H1 (cell line): Measurements from ENCODE around the gene CUL4A. TPM values are rescaled to one million over a fixed set of nuclear protein-coding genes. Genes with fewer than 3 reads are reported as not detected.

Experiments
- CTCF ChIA-PET: fragments of 300-600 bp; sonication (Branson Sonifier 250); formaldehyde crosslinking; loops from one replicate; lab custom pipeline; 2021; ENCODE audit not compliant: partially characterized antibody; lab: Charles Lee
- POLR2A ChIA-PET: fragments of 300-600 bp; sonication (Branson Sonifier 250); formaldehyde crosslinking; loops from one replicate; lab custom pipeline; 2021; ENCODE audit warnings: inconsistent platforms; ENCODE audit not compliant: partially characterized antibody; lab: Charles Lee
- DNase-seq, 2 experiments: peaks; one replicate each; pipeline versions ENCODE4 v3.0.0 to v3.0.0-alpha.2; 2010 to 2022; ENCODE audit warnings: low spot score in 2 of 2, low read depth in 1 of 2, mixed read lengths in 1 of 2
- FAIRE-seq: peaks from 2 replicates; lab custom pipeline; 2011; peaks lifted over from hg19 to GRCh38; lab: Jason Lieb, UNC
- H2AFZ ChIP-seq: 2 replicates; pipeline ENCODE4 v1.8.1; 2012; ENCODE audit warnings: low read length, inconsistent platforms
- H2AK5ac ChIP-seq: 2 replicates; pipeline ENCODE4 v1.6.1; 2013; ENCODE audit warnings: low read depth, low read length
- H2BK120ac ChIP-seq: replicated peaks from 2 replicates; pipeline ENCODE3; 2013; ENCODE audit warnings: low read depth, low read length, inconsistent platforms
- H2BK12ac ChIP-seq: 2 replicates; pipeline ENCODE4 v1.6.1; 2013; ENCODE audit warnings: low read depth, low read length
- H2BK15ac ChIP-seq: 2 replicates; pipeline ENCODE4 v1.6.1; 2013; ENCODE audit warnings: low read length
- H2BK20ac ChIP-seq: 2 replicates; pipeline ENCODE4 v1.6.1; 2013; ENCODE audit warnings: low read length
- H2BK5ac ChIP-seq: 2 replicates; pipeline ENCODE4 v1.6.1; 2013; ENCODE audit warnings: low read depth, low read length
- H3K14ac ChIP-seq: 2 replicates; pipeline ENCODE4 v1.6.1; 2013; ENCODE audit warnings: inconsistent platforms; ENCODE audit not compliant: insufficient read length
- H3K18ac ChIP-seq: 2 replicates; pipeline ENCODE4 v1.6.1; 2013; ENCODE audit warnings: low read length; ENCODE audit errors: extremely low read depth
- H3K23ac ChIP-seq: 2 replicates; pipeline ENCODE4 v1.6.1; 2013; ENCODE audit warnings: inconsistent platforms; ENCODE audit not compliant: insufficient read length
- H3K23me2 ChIP-seq: 2 replicates; pipeline ENCODE4 v1.6.1; 2013; ENCODE audit warnings: low read depth, low read length
- H3K27ac ChIP-seq: 2 replicates; pipeline ENCODE4 v1.6.1; 2011; ENCODE audit warnings: low read depth, low read length, inconsistent platforms
- H3K27me3 ChIP-seq, 4 experiments: replicated peaks in 1 of 4; 1 replicate in 1 of 4; 2 replicates in 3 of 4; pipeline versions ENCODE4 v1.6.1 to v1.8.1; 2011 to 2013; ENCODE audit warnings: low read length in 3 of 4, mild to moderate bottlenecking in 3 of 4, inconsistent platforms in 2 of 4, mixed read lengths in 2 of 4, moderate library complexity in 1 of 4; ENCODE audit not compliant: control insufficient read depth in 3 of 4, insufficient read depth in 3 of 4; ENCODE audit errors: extremely low read depth in 1 of 4
- H3K36me3 ChIP-seq, 4 experiments: 2 replicates each; pipeline versions ENCODE4 v1.6.1 to v1.8.1; 2011 to 2013; ENCODE audit warnings: mild to moderate bottlenecking in 4 of 4, low read length in 3 of 4, moderate library complexity in 2 of 4, control low read depth in 1 of 4, inconsistent platforms in 1 of 4; ENCODE audit not compliant: insufficient read depth in 4 of 4, control insufficient read depth in 2 of 4
- H3K4ac ChIP-seq: replicated peaks from 2 replicates; pipeline ENCODE3; 2013; ENCODE audit warnings: low read length, low read depth, mixed read lengths, inconsistent platforms; ENCODE audit not compliant: insufficient read length
- H3K4me1 ChIP-seq, 4 experiments: replicated peaks in 1 of 4; 1 replicate in 1 of 4; 2 replicates in 3 of 4; pipeline versions ENCODE4 v1.6.1 to v1.8.1; 2011 to 2013; ENCODE audit warnings: low read length in 3 of 4, inconsistent platforms in 2 of 4, mixed read lengths in 1 of 4; ENCODE audit not compliant: insufficient read depth in 4 of 4, control insufficient read depth in 3 of 4
- H3K4me2 ChIP-seq, 2 experiments: 2 replicates each; pipeline versions ENCODE4 v1.6.1 to v1.8.1; 2011 to 2013; ENCODE audit warnings: low read depth in 2 of 2, low read length in 2 of 2, control low read depth in 1 of 2, inconsistent platforms in 1 of 2, mild to moderate bottlenecking in 1 of 2; ENCODE audit not compliant: insufficient read depth in 1 of 2
- H3K4me3 ChIP-seq, 4 experiments: fragments of 200-600, 300-600 bp in 1 of 4; sonication (generic), shearing (Covaris generic), sonication (Bioruptor Twin) in 1 of 4; 2 replicates each; pipeline versions ENCODE4 v1.5.1 to v1.8.1; 2011 to 2016; ENCODE audit warnings: low read length in 4 of 4, low read depth in 3 of 4, control low read depth in 2 of 4, inconsistent platforms in 2 of 4, mild to moderate bottlenecking in 2 of 4, mixed read lengths in 1 of 4, moderate library complexity in 1 of 4; ENCODE audit not compliant: insufficient read depth in 2 of 4; ENCODE audit errors: extremely low read depth in 1 of 4
- H3K56ac ChIP-seq: replicated peaks from 2 replicates; pipeline ENCODE3; 2013; ENCODE audit warnings: low read depth, mild to moderate bottlenecking, mixed read lengths, low read length, inconsistent platforms; ENCODE audit not compliant: insufficient read length
- H3K79me1 ChIP-seq: 2 replicates; pipeline ENCODE4 v1.6.1; 2013; ENCODE audit warnings: low read depth, low read length, control low read depth
- H3K79me2 ChIP-seq, 2 experiments: 2 replicates each; pipeline versions ENCODE4 v1.6.1 to v1.8.1; 2012 to 2013; ENCODE audit warnings: low read length in 2 of 2, mild to moderate bottlenecking in 2 of 2, inconsistent platforms in 1 of 2; ENCODE audit not compliant: insufficient read depth in 2 of 2, control insufficient read depth in 1 of 2
- H3K9ac ChIP-seq, 4 experiments: replicated peaks in 1 of 4; 1 replicate in 1 of 4; 2 replicates in 3 of 4; pipeline versions ENCODE4 v1.6.1 to v1.8.1; 2011 to 2013; ENCODE audit warnings: low read depth in 3 of 4, low read length in 3 of 4, control low read depth in 2 of 4, mild to moderate bottlenecking in 2 of 4, moderate library complexity in 2 of 4, inconsistent platforms in 1 of 4; ENCODE audit errors: extremely low read depth in 1 of 4
- H3K9me3 ChIP-seq, 2 experiments: 2 replicates each; pipeline versions ENCODE4 v1.6.1 to v1.8.1; 2012 to 2013; ENCODE audit warnings: mild to moderate bottlenecking in 2 of 2, moderate library complexity in 2 of 2, control low read depth in 1 of 2, inconsistent platforms in 1 of 2, low read depth in 1 of 2, low read length in 1 of 2, mixed read lengths in 1 of 2; ENCODE audit not compliant: insufficient read depth in 2 of 2
- H4K20me1 ChIP-seq, 2 experiments: replicated peaks in 1 of 2; 2 replicates each; pipeline versions ENCODE3 to v1.8.1; 2011 to 2013; ENCODE audit warnings: inconsistent platforms in 2 of 2, low read length in 2 of 2, mild to moderate bottlenecking in 1 of 2; ENCODE audit not compliant: insufficient read depth in 2 of 2, control insufficient read depth in 1 of 2
- H4K5ac ChIP-seq: 2 replicates; pipeline ENCODE4 v1.6.1; 2013; ENCODE audit warnings: low read length, low read depth, mixed read lengths, inconsistent platforms; ENCODE audit not compliant: insufficient read length
- H4K8ac ChIP-seq: 2 replicates; pipeline ENCODE4 v1.8.0; 2013; ENCODE audit warnings: mild to moderate bottlenecking, moderate library complexity, low read length, inconsistent platforms; ENCODE audit not compliant: insufficient read depth; ENCODE audit errors: extremely low read depth
- H4K91ac ChIP-seq: replicated peaks from 2 replicates; pipeline ENCODE3; 2013; ENCODE audit warnings: low read length, mixed read lengths, inconsistent platforms; ENCODE audit not compliant: insufficient read length
- MAFK ChIP-seq: IDR thresholded peaks from 2 replicates; pipeline ENCODE4 v1.6.1; 2012; ENCODE audit warnings: low read depth, mild to moderate bottlenecking, improper control_type of control experiment, low read length
- WGBS, 2 experiments: shearing (Covaris generic) in 1 of 2; methylation state at CpG; one replicate each; pipeline versions ENCODE4 v1.1.6 to v1.1.7; 2013 to 2015; ENCODE audit warnings: low lambda C conversion rate in 2 of 2, mixed read lengths in 2 of 2, inconsistent platforms in 1 of 2, low coverage in 1 of 2, missing lambda C conversion rate in 1 of 2; ENCODE audit not compliant: insufficient replicate concordance in 2 of 2, insufficient coverage in 1 of 2, insufficient read length in 1 of 2; ENCODE audit errors: extremely low coverage in 1 of 2, missing lambda C conversion rate in 1 of 2; 5-methylcytosine and 5-hydroxymethylcytosine counted together
- polyA plus RNA-seq, 7 experiments: library from polyadenylated mRNA; depleted of rRNA in 3 of 7; stranded (reverse) in 5 of 7; unstranded in 2 of 7; fragments of >200 nt in 5 of 7; fragments of 200-250 nt in 2 of 7; gene quantifications; 1 replicate in 5 of 7; 2 replicates in 1 of 7; 4 replicates in 1 of 7; pipeline versions ENCODE4 v1.2.1 to v1.2.3, GENCODE V29; 2011 to 2013; ENCODE audit warnings: missing spikeins in 2 of 7, mixed read lengths in 2 of 7
- total RNA-seq: library from RNA; stranded (reverse); fragmentation: NEBNext Ultra II Directional; extraction: Animal tissue kit (Norgen Biotek cat#: 25700); gene quantifications from 2 replicates; pipeline ENCODE4 v1.2.1, GENCODE V29; 2021

CUL4A gene
- total and polyA plus RNA-seq, 2 of the 8 experiments (the other 6 are each of a cell fraction or from before 2014, with no cell fraction given), result 54.7 to 101 TPM

DNA sequence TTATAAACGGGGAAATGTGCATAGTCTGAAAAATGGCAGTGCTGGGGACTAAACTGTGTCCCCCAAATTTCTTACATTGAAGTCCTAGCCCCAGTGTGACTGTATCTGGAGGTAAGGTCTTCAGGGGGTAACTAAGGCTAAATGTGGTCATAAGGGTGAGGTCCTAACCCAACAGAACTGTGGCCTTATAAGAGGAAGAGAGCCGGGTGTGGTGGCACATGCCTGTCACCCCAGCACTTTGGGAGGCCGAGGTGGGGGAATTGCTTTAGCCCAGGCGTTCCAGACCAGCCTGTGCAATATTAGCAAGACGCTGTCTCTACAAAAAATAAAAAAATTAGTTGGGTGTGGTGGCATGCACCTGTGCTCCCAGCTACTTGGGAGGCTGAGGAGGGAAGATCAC lies 33.1 kb upstream of the CUL4A start:
- H3K79me1 ChIP-seq, result no peaks in the 10 kb centered on the region
- no peak overlapping the region for H3K4me2 ChIP-seq
- no peaks in the 10 kb centered on the region for H3K23me2 ChIP-seq
- ChIA-PET CTCF (interaction anchor here (0.7 to 1.5 kb wide), 4 partner anchors 18 to 148 kb away, joined by 3 to 7 read pairs (median 4); partner anchors contain the start of gene PROZ), POLR2A (interaction anchor here (1.0 to 2.2 kb wide), 2 partner anchors 17 to 55 kb away, joined by 3 to 7 read pairs; partner anchors contain the start of gene PROZ)
- H4K91ac ChIP-seq, result no peak overlapping the region
- H4K5ac ChIP-seq, result no peak overlapping the region
- H3K36me3 ChIP-seq, result peaks cover 19 to 77% (median 55%) of the 10 kb centered on the region in 4 experiments
- no peak overlapping the region for H2BK15ac ChIP-seq
- FAIRE-seq, result no peak
- no peaks in the 10 kb centered on the region for H3K27me3 ChIP-seq
- H3K14ac ChIP-seq, result no peak overlapping the region
- 70% methylated on average over 5 of the region's 5 CpGs; no CpG with 5 or more reads in 1 of the 2 experiments for WGBS, 2 experiments
- H3K9ac ChIP-seq, result no peak overlapping the region
- no peak for DNase-seq
- no peak overlapping the region for H3K27ac ChIP-seq
- H2AFZ ChIP-seq, result no peak overlapping the region
- no peak overlapping the region for H3K4ac ChIP-seq
- H2BK20ac ChIP-seq, result no peak overlapping the region
- H2AK5ac ChIP-seq, result no peak overlapping the region
- H4K8ac ChIP-seq, result no peak overlapping the region; the same call in 1 of the 2 replicates
- H4K20me1 ChIP-seq, result peaks cover 6 to 14% of the 10 kb centered on the region in 2 experiments
- H3K23ac ChIP-seq, result no peak overlapping the region
- no peak overlapping the region for H2BK12ac ChIP-seq
- H3K4me3 ChIP-seq, result no peak overlapping the region
- H3K4me1 ChIP-seq, result peaks cover 0 to 10% (median 2%) of the 10 kb centered on the region in 4 experiments; a peak in 5 of 7 replicates
- no peaks in the 10 kb centered on the region for H3K9me3 ChIP-seq
- no peak overlapping the region for H3K56ac ChIP-seq
- no peak overlapping the region for H3K18ac ChIP-seq
- no peak overlapping the region for H2BK5ac ChIP-seq
- H2BK120ac ChIP-seq, result no peak overlapping the region
- no peak for TF ChIP-seq MAFK
- no peaks in the 10 kb centered on the region; a peak in 1 of 4 replicates for H3K79me2 ChIP-seq
